T-helper 1 cell treated with Interleukin-12 subunit alpha and Interleukin-12 subunit beta and Interleukin-4 antibody, amounts not matched to agents 30 μg/mL and 1 μg/mL, for 36 hours (primary cell): ENCODE measurements around the gene SIK1.
A peak's percentile ranks its signal among the peaks of the same experiment; 100 is the strongest.
"Not testable (repeated sequence)": the region's sequence is repeated elsewhere in the genome, so short reads cannot be mapped to it uniquely, and the experiment has no call there.

Experiments used
- H3K27ac Mint-ChIP-seq: one replicate; pipeline ENCODE4 v1.8.0; 2021; ENCODE audit warnings: mild to moderate bottlenecking, mixed read lengths
- H3K27me3 Mint-ChIP-seq: one replicate; pipeline ENCODE4 v1.8.0; 2021; ENCODE audit warnings: low read depth, mixed read lengths
- H3K36me3 Mint-ChIP-seq: one replicate; pipeline ENCODE4 v1.8.0; 2021; ENCODE audit warnings: low read depth, mixed read lengths
- H3K4me1 Mint-ChIP-seq: one replicate; pipeline ENCODE4 v1.8.0; 2021; ENCODE audit warnings: low read depth, mixed read lengths
- H3K4me3 Mint-ChIP-seq: one replicate; pipeline ENCODE4 v1.8.0; 2021; ENCODE audit warnings: mild to moderate bottlenecking, moderate library complexity, mixed read lengths
- H3K9me3 Mint-ChIP-seq: one replicate; pipeline ENCODE4 v1.8.0; 2021; ENCODE audit warnings: mixed read lengths

The SIK1 gene

GRCh38 chr21:43426404-43427241 lies at the start of gene SIK1:
Gene SIK1, minus strand, starts transcription at chr21:43427131. Its CDS starts 953 bp downstream, at chr21:43426178.
- not testable (repeated sequence) for H3K4me1 Mint-ChIP-seq, H3K9me3 Mint-ChIP-seq, H3K4me3 Mint-ChIP-seq, H3K36me3 Mint-ChIP-seq, H3K27ac Mint-ChIP-seq, H3K27me3 Mint-ChIP-seq

GRCh38 chr21:43471597-43472242 lies 44.8 kb upstream of the SIK1 start:
- not testable (repeated sequence) for H3K27me3 Mint-ChIP-seq

GRCh38 chr21:43469719-43470458 lies 43.0 kb upstream of the SIK1 start:
- not testable (repeated sequence) for H3K9me3 Mint-ChIP-seq, H3K36me3 Mint-ChIP-seq, H3K4me1 Mint-ChIP-seq, H3K4me3 Mint-ChIP-seq, H3K27ac Mint-ChIP-seq, H3K27me3 Mint-ChIP-seq

More at GRCh38 chr21:43471597-43472242, 44.8 kb upstream of the SIK1 start:
- not testable (repeated sequence) for H3K9me3 Mint-ChIP-seq, H3K27ac Mint-ChIP-seq, H3K4me1 Mint-ChIP-seq, H3K36me3 Mint-ChIP-seq, H3K4me3 Mint-ChIP-seq

DNA sequence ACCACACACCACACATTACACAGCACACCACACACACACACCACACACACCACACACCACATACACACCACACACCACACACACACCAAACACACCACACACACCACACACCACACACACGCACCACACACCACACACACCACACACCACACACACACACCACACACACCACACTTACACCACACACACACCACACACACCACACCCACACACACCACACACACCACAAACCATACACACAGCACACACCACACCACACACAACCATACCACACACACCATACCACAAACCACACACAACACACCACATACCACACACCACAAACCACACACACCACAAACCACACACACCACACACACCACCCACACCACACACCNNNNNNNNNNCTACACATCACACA lies 40.9 kb upstream of the SIK1 start:
- Mint-ChIP-seq H3K36me3 (no peaks in the 10 kb centered on the region), H3K4me1 (peaks cover 3% of the 10 kb centered on the region), H3K9me3 (no peaks in the 10 kb centered on the region), H3K27me3 (no peaks in the 10 kb centered on the region), H3K4me3 (peak overlapping the region; percentile 25), H3K27ac (peak overlapping the region; percentile 64)

- not testable (repeated sequence) for H3K27me3 Mint-ChIP-seq, H3K4me1 Mint-ChIP-seq
These were observed 38.2 kb upstream of the SIK1 start for GRCh38 chr21:43465159-43465558.

GRCh38 chr21:43463498-43464261 lies 36.7 kb upstream of the SIK1 start:
- H3K4me3 Mint-ChIP-seq, H3K27ac Mint-ChIP-seq, H3K27me3 Mint-ChIP-seq, H3K36me3 Mint-ChIP-seq, H3K4me1 Mint-ChIP-seq, H3K9me3 Mint-ChIP-seq: not testable (repeated sequence)

More at GRCh38 chr21:43465159-43465558, 38.2 kb upstream of the SIK1 start:
- not testable (repeated sequence) for H3K9me3 Mint-ChIP-seq, H3K36me3 Mint-ChIP-seq, H3K27ac Mint-ChIP-seq, H3K4me3 Mint-ChIP-seq

DNA sequence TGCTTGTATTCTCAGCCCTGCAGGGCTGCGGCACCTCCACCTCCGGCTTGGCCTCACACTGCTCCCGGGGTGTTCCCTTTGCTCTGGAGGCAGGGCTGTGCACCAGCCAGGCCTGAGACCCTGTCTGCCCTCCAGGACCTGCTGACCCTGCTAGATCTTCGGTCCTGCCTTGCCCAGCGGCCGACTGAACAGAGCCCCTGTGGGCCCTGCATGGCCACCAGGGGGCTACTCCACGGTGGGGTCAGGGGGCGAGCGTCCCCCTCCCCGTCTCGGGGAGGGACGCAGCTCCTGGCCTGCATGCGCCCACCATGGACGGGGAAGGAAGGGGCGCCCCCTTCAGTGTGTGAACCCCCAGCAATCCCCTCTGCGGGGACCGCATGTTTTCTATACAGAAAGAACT lies 36.0 kb upstream of the SIK1 start:
- H3K9me3 Mint-ChIP-seq, H3K4me1 Mint-ChIP-seq, H3K4me3 Mint-ChIP-seq, H3K27me3 Mint-ChIP-seq, H3K27ac Mint-ChIP-seq, H3K36me3 Mint-ChIP-seq: not testable (repeated sequence)

DNA sequence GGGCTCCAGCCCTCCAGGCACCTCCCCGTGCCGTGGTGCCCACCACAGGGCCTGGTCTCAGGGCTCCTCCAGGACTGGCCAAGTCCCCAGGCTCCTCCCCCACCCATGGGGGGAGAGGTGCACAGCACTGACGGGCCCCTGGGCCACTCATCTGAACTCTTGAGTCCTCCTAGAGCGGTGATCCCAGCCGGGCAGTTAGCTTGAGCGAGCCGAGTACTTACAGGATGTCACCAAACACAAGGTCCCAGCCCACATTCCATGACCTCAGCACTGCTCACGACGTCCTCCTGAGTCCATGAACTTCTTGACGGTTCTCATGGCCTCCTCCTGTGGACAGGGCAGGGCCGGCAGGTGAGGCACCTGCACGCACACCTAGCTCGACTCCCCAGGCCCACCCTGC lies 33.5 kb upstream of the SIK1 start:
- not testable (repeated sequence) for H3K27ac Mint-ChIP-seq, H3K4me3 Mint-ChIP-seq, H3K9me3 Mint-ChIP-seq, H3K36me3 Mint-ChIP-seq, H3K4me1 Mint-ChIP-seq, H3K27me3 Mint-ChIP-seq

- H3K27ac Mint-ChIP-seq, H3K9me3 Mint-ChIP-seq, H3K27me3 Mint-ChIP-seq, H3K4me1 Mint-ChIP-seq, H3K36me3 Mint-ChIP-seq, H3K4me3 Mint-ChIP-seq: not testable (repeated sequence)
These were observed 32.1 kb upstream of the SIK1 start for GRCh38 chr21:43458995-43459394.

DNA sequence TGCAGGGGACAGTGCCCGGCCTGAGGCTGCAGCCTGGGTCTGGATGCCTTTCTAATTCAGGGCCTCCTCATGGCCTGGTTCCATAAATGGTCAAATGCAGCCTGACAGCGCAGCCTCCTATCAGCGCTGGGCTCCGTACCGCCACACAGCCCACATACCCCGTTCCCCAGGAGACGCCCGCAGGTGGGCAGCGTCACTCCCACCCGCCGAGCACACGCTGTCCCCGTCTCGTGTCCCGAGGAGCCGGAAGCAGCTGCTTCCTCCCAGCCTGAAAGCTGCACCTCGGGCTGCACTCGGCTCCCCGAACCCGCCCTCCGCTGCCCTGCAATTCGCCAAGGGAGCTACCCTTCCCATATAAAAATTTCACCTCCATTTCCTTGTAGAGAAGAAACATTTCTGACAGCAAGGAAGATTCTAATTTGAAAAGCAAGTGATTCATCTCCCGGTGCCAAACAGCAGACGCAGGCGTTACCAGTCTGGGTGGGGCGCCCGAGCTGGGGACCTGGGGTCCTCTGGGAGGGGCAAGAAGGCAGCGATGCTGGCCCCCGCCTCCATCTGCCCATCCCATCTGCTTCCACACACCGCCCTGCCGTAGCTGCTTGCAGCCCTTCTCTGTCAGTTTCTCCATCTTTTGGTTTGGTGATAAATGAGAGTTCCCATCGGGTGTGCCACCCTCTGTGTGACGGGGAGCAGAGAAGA lies 29.8 kb upstream of the SIK1 start:
- not testable (repeated sequence) for H3K4me1 Mint-ChIP-seq, H3K36me3 Mint-ChIP-seq, H3K27me3 Mint-ChIP-seq, H3K27ac Mint-ChIP-seq, H3K4me3 Mint-ChIP-seq, H3K9me3 Mint-ChIP-seq

DNA sequence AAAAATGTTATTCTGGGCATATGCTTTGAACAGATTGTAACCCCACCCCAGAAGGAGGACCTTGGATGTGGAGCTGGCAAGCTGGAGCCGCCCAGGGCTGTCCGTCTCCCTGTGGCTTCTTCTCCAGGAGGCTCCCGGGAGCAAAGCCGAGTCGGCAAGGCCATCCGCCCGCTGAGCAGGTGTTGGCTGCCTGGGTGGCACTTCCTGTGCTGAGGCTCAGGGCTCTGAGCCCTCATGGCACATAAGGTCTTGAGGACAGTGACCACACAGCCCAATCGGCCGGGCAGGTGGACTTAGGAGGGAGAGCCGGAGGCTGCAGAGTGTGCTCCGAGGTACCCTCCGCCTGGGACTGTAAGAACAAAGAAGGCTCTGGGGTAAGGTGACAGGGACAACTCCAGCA lies 28.8 kb upstream of the SIK1 start:
- not testable (repeated sequence) for H3K27me3 Mint-ChIP-seq, H3K9me3 Mint-ChIP-seq, H3K4me3 Mint-ChIP-seq, H3K36me3 Mint-ChIP-seq, H3K27ac Mint-ChIP-seq, H3K4me1 Mint-ChIP-seq

DNA sequence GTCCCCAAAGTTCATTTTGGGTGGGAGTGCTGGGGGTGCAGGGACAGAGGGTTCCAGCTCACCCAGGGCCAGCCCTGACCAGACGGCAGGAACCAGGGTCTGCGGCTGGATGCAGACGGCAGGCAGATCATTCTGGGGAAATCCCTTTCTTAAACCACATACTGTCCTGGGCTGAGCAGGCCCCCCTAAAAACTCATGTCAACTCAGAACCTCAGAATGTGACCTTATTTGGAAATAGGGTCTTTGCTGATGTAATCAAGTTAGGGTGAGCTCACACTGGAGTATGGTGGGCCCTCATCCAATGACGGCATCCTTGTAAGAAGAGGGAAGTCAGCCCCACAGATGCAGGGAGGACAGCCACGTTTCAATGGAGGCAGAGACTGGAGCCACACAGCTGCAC lies 27.2 kb upstream of the SIK1 start:
- not testable (repeated sequence) for H3K4me3 Mint-ChIP-seq, H3K36me3 Mint-ChIP-seq, H3K9me3 Mint-ChIP-seq, H3K4me1 Mint-ChIP-seq, H3K27me3 Mint-ChIP-seq, H3K27ac Mint-ChIP-seq

DNA sequence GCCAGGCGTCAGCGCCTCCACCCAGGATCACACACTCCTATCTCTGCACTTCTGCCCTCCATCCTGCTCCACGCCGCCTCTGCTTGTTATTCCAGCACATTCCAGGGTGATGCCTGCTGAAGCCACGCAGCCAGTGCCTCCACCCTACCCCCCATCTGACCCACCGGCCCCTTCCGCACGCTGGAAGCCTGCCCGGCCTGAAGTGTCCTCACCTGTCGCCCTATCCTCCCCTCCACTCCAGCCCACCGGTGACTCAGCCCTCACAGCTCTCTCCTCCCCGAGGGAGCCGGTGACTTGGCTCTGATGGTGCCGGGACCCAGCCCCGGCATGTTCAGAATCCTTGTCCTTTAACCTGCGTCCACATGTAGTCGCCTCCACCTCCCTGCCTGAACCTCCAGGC lies 24.9 kb upstream of the SIK1 start:
- H3K27ac Mint-ChIP-seq, H3K4me1 Mint-ChIP-seq, H3K36me3 Mint-ChIP-seq, H3K9me3 Mint-ChIP-seq, H3K4me3 Mint-ChIP-seq, H3K27me3 Mint-ChIP-seq: not testable (repeated sequence)

DNA sequence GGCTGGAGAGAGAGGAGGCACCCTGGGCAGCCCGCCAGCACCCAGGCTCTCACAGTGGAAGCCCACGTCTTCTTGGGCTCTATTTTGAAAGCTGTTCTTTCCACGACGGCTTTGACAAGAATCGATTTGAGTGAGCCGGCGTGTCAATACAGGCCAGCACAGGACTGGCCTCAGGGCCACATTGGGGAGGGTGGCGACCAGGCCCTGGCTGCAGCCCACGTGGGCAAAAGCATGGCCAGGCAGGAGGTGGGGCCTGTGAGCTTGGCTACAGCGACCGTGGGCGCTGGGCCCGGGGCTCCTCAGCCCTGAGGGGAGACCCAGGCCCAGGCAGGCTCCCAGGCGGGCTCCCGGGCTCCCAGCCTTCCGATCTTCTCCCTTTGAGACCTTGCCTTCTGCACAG lies 23.4 kb upstream of the SIK1 start:
- not testable (repeated sequence) for H3K27me3 Mint-ChIP-seq, H3K4me1 Mint-ChIP-seq, H3K9me3 Mint-ChIP-seq, H3K36me3 Mint-ChIP-seq, H3K4me3 Mint-ChIP-seq, H3K27ac Mint-ChIP-seq
